Astrocyte of the cerebellum (primary cell): ENCODE results near the gene SCAF11.

Experiments used
- DNase-seq: peaks from one replicate; pipeline ENCODE4 v3.0.0-alpha.2; 2011; ENCODE audit warnings: low read depth
- H3K4me3 ChIP-seq: 2 replicates; pipeline ENCODE4 v1.5.1; 2011; ENCODE audit warnings: mild to moderate bottlenecking, low read depth, low read length, moderate library complexity
- in situ Hi-C: cut with HindIII; loops from 2 replicates; pipeline ENCODE4 v1.10.0; 2017; ENCODE audit warnings: low sequenced_read_pairs
- TF ChIP-seq, protein P1 (sequence below): IDR thresholded peaks from 2 replicates; pipeline ENCODE4 v1.5.1; 2012; ENCODE audit warnings: low read length, low read depth, moderate library complexity, mild to moderate bottlenecking; ENCODE audit errors: missing control alignments

SCAF11 gene

GRCh38 chr12:45978108-45978507, 12.3 kb downstream of the SCAF11 start:
- TF ChIP-seq, protein P1, sequence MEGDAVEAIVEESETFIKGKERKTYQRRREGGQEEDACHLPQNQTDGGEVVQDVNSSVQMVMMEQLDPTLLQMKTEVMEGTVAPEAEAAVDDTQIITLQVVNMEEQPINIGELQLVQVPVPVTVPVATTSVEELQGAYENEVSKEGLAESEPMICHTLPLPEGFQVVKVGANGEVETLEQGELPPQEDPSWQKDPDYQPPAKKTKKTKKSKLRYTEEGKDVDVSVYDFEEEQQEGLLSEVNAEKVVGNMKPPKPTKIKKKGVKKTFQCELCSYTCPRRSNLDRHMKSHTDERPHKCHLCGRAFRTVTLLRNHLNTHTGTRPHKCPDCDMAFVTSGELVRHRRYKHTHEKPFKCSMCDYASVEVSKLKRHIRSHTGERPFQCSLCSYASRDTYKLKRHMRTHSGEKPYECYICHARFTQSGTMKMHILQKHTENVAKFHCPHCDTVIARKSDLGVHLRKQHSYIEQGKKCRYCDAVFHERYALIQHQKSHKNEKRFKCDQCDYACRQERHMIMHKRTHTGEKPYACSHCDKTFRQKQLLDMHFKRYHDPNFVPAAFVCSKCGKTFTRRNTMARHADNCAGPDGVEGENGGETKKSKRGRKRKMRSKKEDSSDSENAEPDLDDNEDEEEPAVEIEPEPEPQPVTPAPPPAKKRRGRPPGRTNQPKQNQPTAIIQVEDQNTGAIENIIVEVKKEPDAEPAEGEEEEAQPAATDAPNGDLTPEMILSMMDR = no peak
- no peak overlapping the region for H3K4me3 ChIP-seq
- DNase-seq = no peak
- in situ Hi-C loops = no loop called here

- in situ Hi-C loops = no loop called here
- DNase-seq = no peak
- H3K4me3 ChIP-seq = no peak overlapping the region
- TF ChIP-seq, protein P1 = no peak
Observed at GRCh38 chr12:45977620-45978019, 12.8 kb downstream of the SCAF11 start.

- in situ Hi-C loops = no loop called here
- TF ChIP-seq, protein P1 = no peak
- H3K4me3 ChIP-seq = no peak overlapping the region
- no peak for DNase-seq
Observed at GRCh38 chr12:45975506-45975905, 14.9 kb downstream of the SCAF11 start.

DNA sequence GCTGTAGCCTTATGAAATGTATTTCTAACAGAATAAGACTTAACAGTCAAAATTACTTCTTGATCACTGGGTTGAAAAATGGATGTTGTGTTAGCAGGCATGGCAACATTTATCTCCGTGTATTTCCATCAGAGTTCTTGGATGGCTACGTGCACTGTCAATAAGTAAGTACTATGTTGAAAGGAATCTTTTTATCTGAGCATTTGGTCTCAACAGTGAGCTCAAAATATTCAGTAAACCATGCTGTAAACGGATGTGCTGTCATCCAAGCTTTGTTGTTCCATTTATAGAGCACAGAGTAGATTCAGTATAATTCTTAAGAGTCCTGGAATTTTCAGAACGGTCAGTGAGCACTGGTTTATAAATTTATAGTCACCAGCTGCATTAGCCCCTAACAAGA, 15.5 kb downstream of the SCAF11 start:
- TF ChIP-seq, protein P1 = no peak
- in situ Hi-C loops = no loop called here
- no peak for DNase-seq
- H3K4me3 ChIP-seq = no peak overlapping the region

GRCh38 chr12:45974171-45974719, 16.1 kb downstream of the SCAF11 start:
- no peak overlapping the region for H3K4me3 ChIP-seq
- TF ChIP-seq, protein P1 = no peak
- in situ Hi-C loops = no loop called here
- no peak for DNase-seq

GRCh38 chr12:45973526-45973925, 16.8 kb downstream of the SCAF11 start:
- TF ChIP-seq, protein P1 = no peak
- in situ Hi-C loops = no loop called here
- H3K4me3 ChIP-seq = no peak overlapping the region
- DNase-seq = no peak
